Epidermal melanocyte (primary cell): ENCODE data around the gene BTBD18.
A peak's percentile ranks its signal among the peaks of the same experiment; 100 is the strongest.
"Not testable (repeated sequence)": the region's sequence is repeated elsewhere in the genome, so short reads cannot be mapped to it uniquely, and the experiment has no call there.

Source experiments
- DNase-seq: peaks from one replicate; pipeline ENCODE4 v3.0.0; 2011; ENCODE audit warnings: low spot score; ENCODE audit not compliant: insufficient read length

BTBD18 gene

DNA sequence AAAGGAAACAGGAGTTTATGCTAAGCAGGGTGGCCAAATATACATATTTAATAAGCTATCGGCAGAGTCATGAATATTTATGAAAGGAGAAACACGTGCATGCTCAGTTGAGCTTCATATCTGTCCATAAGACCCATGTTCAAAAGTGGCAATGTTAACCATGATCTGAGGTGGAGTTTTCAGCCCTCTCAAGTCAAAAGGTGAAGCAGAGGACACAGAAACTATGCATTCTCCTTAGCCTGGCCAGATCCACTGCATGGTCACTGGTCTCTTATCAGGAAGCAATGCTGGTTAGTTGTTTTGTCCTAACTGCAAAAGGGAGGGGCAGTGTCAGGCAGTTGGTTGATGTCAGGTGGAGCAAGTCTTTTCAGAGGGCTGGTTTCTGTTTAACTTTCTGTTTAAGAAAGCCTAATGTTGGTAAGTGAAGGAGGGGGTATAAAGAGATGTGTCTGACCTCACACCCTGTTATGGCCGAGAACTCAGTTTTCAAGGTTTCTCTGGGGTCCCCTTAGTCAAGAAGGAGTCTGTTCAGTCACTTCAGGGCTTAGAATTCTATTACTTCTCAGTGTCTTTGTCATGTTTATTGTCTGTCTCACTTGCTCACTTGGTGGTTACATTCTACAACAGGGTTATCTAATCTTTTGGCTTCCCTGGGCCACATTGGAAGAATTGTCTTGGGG is 15.9 kb downstream of the BTBD18 start:
- DNase-seq = no peak

DNA sequence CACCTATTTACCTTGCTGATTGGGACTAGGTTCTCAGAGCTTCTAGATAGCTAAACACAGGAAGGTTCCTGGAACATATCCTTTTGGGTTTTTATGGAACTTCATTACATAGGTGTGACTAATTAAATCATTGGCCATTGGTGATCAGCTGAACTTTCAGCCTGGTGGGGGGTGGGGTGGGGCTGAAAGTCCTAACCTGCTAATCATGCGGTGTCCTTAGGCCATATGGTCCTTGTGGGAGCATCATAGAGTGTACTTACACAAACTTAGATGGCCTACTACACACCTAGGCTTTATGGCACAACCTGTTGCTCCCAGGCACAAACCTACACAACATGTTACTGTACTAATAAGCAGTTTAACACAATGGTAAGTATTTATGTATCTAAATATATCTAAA is 19.0 kb downstream of the BTBD18 start:
- no peak for DNase-seq

DNA sequence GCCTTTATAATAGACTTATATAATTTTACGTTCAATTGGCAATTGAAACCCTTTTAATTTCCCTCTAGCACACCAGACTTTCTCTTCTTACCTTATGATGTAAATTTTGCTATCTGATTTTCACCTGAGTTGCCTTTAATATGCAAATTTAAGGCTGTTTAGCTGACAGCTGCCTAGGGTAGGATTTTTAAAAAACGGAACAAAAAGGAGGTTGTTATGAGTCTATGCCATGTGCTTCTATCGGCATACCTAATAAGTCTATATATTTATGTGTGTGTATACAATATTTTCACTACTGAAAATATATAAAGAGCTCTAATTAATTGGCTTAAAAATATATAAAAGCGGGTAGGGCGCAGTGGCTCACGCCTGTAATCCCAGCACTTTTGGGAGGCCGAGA is 22.1 kb downstream of the BTBD18 start:
- DNase-seq = no peak

DNA sequence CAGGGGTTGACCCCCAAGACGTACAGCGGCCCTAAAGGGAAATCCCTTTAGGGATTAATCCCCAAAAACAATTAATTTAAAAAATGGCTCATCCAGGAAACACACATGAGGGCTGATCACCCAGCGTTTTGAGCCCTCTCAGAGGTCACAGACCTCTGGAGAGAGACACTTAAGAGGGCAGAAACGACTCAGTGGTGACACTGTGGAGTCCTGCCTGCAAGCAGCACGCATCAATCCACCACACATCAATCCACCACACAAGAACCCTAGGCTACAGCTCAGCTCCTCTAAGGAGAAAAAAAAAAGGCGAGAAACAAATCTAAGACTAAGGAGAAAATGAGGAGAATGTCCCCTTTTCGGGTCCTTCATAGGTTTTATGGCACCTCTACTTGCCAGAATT is 22.8 kb downstream of the BTBD18 start:
- no peak for DNase-seq

DNA sequence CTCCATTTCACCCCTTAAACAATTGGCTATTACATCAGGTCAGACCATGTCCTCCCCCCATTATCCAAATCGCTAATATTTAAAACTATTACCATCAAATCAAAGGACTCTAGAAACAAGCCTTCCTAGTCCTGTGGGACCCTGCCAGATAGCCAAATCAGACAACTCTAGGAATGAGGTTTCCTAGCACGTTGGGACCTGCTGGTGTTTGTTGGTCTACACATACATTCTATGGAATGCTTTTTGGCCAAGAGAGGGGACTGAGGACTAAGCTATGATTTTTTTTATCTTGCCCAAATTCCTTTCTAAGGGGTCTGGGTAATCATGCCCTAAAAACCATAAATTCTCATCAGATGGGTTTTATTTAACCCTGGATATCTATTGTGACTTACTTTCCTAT is 24.4 kb downstream of the BTBD18 start:
- no peak for DNase-seq

DNA sequence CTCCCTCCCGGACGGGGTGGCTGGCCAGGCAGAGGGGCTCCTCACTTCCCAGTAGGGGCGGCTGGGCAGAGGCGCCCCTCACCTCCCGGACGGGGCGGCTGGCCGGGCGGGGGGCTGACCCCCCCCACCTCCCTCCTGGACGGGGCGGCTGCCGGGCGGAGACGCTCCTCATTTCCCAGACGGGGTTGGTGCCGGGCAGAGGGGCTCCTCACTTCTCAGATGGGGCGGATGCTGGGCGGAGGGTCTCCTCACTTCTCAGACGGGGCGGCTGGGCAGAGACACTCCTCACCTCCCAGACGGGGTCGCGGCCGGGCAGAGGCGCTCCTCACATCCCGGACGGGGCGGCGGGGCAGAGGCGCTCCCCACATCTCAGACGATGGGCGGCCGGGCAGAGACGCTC is 34.9 kb downstream of the BTBD18 start:
- DNase-seq = not testable (repeated sequence)

DNA sequence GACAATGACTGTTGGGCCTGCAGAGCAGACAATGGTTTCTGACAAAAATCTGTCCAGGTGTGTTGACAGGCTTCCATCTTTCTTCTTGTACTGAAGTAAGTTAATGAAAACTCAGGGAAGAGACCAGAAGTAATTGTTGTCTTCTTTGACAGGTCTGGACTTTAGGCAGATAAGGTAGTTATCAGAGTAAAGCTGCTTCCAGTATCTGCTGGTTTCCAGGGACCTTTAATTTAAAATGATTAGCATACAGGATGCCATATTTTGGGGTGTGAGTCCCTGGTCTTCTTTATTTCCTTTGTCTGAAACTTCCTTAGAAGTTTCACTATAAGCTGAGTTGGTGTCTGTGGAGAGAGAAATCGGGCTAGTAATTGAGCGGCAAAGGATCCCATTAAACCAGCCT is 37.8 kb downstream of the BTBD18 start:
- no peak for DNase-seq

DNA sequence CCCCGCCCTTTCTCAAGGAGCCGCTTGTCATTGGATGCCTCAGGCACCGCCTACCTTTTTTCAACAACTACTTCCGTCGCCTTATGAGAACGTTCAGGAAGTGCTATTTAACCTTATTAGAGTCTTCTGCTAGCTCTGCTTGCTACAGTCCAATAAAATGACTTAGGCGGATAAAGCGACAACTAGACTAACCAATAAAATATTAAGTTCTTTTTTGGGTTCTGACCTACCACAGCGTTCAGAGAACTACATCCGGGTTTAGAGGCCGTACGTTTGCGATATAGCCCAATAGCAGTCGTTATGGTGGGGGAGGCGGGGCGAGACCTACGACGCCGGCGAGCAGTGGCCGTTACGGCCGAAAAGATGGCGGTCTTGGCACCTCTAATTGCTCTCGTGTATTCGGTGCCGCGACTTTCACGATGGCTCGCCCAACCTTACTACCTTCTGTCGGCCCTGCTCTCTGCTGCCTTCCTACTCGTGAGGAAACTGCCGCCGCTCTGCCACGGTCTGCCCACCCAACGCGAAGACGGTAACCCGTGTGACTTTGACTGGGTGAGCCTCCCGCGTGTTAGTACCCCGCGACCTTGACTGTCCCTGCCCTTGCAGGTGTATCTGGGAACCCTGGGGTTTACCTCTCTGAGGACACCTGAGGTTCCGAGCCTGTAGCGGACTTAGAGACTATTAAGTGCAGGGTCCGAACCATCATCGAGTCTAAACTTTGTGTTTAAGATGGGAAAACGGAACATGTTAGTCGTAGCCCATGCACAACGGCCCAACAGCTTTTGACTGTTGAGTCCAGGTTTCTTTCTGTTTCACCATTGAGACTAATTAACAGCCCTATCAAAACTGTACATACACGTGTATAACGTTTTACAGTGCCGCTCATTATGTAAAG is 39.1 kb downstream of the BTBD18 start, which contains the start of gene TMX2:
Gene TMX2, plus strand, starts transcription at position 338 of the 895 bp plus-strand sequence. Its CDS starts 26 bp downstream, at position 364.
- peak; percentile 95 for DNase-seq

DNA sequence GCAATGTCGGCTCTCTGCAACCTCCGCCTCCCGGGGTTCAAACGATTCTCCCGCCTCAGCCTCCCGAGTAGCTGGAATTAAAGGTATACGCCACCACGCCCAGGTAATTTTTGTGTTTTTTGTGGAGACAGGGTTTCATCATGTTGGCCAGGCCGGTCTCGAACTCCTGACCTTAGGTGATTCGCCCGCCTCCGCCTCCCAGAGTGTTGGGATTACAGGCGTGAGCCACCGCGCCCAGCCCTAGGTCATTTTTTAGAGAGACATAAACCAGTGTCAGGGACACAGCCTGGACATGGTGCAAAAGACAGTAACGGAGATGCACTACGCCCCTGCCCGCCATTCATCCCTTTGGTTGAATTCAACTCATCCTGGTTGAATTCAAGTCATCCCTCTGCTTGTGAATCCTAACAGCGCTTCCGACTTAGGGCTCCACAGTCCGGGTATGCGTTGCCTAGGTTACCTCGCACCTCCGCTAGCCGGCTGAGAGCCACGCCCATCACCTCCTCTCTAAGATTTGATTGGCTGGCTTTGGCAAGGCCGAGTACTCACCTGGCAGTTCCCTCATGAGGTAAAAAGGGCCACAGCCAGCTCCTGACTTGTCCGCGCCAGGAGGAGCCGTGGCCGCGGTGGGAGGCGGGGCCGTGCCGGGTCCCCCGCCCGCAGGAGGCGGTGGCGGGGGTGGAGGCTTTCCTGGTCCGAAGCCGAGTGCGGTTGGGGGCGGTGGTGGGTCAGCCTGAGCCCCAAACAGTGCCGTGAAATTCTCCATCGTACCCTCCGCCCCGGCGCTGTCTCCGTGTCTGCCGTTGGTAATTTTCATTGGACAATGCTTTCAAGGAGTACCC is 40.0 kb downstream of the BTBD18 start, which contains the start of gene MED19:
Gene MED19, minus strand, starts transcription at position 802 of the 842 bp plus-strand sequence. Its CDS starts 36 bp downstream, at position 766.
- peak; percentile 20 for DNase-seq

DNA sequence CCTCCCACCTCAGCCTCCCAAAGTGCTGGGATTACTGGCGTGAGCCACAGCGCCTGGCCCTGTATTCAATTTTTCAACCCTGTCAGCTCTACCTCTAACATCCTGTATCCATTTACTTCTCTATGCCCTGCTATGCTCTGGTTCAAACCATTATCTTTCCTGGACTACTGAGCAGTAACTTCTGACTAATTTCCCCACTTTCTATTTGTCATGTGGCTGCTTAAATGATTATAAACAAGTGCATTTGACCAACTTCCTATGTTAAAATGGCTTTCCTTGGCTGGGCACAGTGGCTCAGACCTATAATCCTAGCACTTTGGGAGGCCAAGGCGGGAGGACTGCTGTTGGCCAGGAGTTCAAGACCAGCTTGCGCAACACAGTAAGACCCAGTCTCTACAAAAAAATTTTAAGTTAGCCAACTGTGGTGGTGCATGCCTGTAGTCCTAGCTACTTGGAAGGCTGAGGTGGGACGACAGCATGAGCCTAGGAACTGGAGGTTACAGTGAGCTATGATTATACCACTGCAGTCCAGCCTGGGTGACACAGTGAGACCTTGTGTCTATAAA is 41.7 kb downstream of the BTBD18 start:
- DNase-seq = no peak

DNA sequence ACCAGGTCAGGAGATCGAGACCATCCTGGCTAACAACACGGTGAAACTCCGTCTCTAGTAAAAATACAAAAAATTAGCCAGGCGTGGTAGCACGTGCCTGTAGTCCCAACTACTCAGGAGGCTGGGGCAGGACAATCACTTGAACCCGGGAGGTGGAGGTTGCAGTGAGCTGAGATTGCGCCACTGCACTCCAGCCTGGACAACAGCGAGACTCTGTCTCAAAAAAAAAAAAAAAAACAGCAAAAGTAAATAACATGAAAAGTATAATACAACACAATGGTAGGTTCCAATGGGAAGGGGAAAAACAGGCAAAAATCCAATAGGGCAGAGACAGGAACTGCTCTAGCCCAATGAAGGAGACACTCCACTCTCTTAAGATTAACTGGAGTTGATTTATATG is 46.2 kb downstream of the BTBD18 start:
- not testable (repeated sequence) for DNase-seq

DNA sequence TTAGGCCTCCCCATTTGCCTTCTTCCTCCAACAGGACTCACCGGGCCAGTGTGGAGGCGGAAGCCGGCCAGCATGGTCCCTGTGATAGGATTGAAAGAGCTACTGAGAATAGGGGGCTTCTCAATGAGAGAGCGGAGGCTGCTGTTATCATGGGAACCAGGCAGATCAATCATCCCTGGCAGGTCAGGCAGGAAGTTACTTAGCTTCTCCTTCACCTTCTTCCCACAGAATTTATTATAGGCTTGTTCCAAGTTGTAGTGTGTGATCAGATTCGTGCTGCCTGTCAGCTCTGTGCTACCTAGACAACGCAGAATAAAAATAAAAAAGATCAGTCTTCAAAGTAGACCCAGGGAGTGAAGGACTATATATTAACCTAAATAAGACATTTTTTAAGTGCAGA is 46.7 kb downstream of the BTBD18 start:
- no peak for DNase-seq

DNA sequence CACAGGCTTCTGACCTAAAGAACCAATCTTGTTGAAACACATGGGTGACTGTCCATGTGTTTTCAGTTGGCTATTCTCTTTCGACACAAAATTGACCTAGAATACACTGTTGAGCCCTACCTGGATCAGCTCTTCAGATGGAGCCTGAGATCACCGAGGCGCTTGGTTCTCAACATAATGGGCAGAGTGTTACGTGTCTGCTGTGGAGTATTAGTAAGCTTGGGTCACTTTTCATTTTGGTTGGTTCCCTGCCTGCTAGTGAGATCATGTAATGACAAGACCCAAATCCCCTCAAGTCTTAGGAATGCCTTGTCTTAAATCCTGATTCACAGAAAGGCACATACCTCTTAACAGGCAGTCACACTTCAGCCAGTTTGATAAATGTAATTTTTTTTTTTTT is 48.3 kb downstream of the BTBD18 start:
- no peak for DNase-seq

DNA sequence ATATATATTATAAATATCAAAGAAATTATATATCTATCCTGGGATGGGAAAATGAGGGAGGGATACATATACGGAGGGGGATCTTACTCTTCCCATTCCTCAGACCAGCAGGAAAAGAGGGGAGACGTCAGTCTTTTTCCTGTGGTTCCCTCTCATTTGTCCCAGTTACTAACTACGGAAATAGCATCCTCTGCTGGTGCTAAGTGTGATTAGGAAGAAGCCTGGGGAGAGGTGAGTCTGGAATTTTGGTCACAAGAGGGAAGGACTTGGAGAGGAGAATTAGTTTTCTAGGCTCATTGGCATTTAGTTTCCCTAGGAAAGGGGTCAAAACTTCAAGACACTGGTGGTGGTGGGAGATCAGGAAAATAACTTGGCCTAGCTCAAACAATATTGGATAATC is 51.2 kb downstream of the BTBD18 start:
- no peak for DNase-seq

DNA sequence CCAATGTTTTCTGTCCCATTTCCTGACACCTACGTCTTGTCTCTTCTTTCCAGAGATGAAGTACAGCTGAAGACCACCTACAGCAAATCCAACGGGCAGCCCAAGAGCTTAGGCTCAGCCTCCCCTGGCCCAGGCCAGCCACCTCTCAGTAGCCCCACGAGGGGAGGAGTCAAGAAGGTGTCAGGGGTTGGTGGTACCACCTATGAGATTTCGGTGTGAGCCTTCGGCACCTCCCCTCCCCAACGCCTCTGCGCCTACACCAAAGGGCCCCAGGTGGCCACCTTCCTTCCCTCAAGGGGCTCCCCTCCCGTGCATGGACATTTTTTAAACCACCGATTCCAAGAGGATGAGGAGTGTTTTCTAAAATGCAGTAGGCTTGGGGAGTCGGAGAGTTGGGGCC is 51.8 kb downstream of the BTBD18 start:
- DNase-seq = no peak

DNA sequence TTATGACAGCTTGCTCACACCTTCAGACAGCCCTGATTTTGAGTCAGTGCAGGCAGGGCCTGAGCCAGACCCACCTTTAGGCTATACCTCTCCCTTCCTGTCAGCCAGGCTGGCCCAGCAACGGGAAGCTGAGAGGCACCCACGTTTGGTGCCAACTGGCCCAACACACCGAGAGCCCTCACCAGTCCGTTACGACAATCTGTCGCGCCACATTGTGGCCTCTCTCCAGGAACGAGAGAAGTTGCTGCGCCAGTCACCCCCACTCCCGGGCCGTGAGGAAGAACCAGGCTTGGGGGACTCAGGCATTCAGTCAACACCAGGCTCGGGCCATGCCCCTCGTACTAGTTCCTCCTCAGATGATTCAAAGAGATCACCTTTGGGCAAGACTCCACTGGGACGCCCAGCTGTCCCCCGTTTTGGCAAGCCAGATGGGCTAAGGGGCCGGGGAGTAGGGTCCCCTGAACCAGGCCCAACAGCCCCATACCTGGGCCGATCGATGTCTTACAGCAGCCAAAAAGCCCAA is 52.7 kb downstream of the BTBD18 start:
- DNase-seq = no peak
